H1 (cell line): Measurements from ENCODE around the gene CPEB1.

Source experiments
- CTCF ChIP-seq, 3 experiments: IDR thresholded peaks; 1 replicate in 2 of 3; 2 replicates in 1 of 3; pipeline versions ENCODE4 v1.5.1 to v1.6.1; 2011; ENCODE audit warnings: low read length in 3 of 3, mild to moderate bottlenecking in 3 of 3, inconsistent platforms in 2 of 3, low read depth in 1 of 3, moderate library complexity in 1 of 3; ENCODE audit not compliant: insufficient read depth in 1 of 3; ENCODE audit errors: control extremely low read depth in 1 of 3
- POLR2A ChIP-seq, 2 experiments: IDR thresholded peaks; 1 replicate in 1 of 2; 2 replicates in 1 of 2; pipeline ENCODE4 v1.6.1; 2011; ENCODE audit warnings: low read depth in 2 of 2, low read length in 2 of 2, mild to moderate bottlenecking in 2 of 2; ENCODE audit errors: control extremely low read depth in 1 of 2

- no peak for TF ChIP-seq POLR2A (IDR thresholded peaks at IDR 0.05; ENCODE audit: control extremely low read depth in 1 of 2, low read depth in 2 of 2, low read length in 2 of 2)
- TF ChIP-seq CTCF (IDR thresholded peaks at IDR 0.05; ENCODE audit: control extremely low read depth in 1 of 3, insufficient read depth in 1 of 3, low read depth in 1 of 3, low read length in 3 of 3) = no peak
Measured at GRCh38 chr15:82568986-82569385, 78.2 kb downstream of the CPEB1 start.
